Testis (tissue), 3 donors: ENCODE measurements around the gene ZNF444. TPM values are rescaled to one million over a fixed set of nuclear protein-coding genes. Genes with fewer than 3 reads are reported as not detected.

ENCODE experiments used
- DNase-seq: peaks from one replicate; pipeline ENCODE4 v3.0.0-alpha.2; 2019
- H3K27ac ChIP-seq, 2 donors: fragments of 200-600 bp; sonication (generic); one replicate each; pipeline ENCODE4 v1.5.1; 2019
- H3K27me3 ChIP-seq: fragments of 200-600 bp; sonication (generic); one replicate; pipeline ENCODE4 v1.5.1; 2019
- H3K36me3 ChIP-seq: fragments of 200-600 bp; sonication (generic); one replicate; pipeline ENCODE4 v1.5.1; 2017; ENCODE audit warnings: low read depth; ENCODE audit errors: missing control alignments
- H3K4me1 ChIP-seq: fragments of 200-600 bp; sonication (generic); one replicate; pipeline ENCODE4 v1.5.1; 2019
- H3K4me3 ChIP-seq, 2 donors: fragments of 200-600 bp; sonication (generic); one replicate each; pipeline ENCODE4 v1.5.1; 2017 to 2019
- H3K9me3 ChIP-seq: fragments of 200-600 bp; sonication (generic); one replicate; pipeline ENCODE4 v1.5.1; 2017
- CTCF ChIP-seq, 3 experiments: fragments of 450-650 bp in 2 of 3; fragments of 200-600 bp in 1 of 3; sonication (generic) in 1 of 3; IDR thresholded peaks; one replicate each; pipeline ENCODE4 v1.5.1; 2016 to 2019; ENCODE audit warnings: antibody characterized with exemption in 3 of 3, mild to moderate bottlenecking in 2 of 3, moderate library complexity in 1 of 3
- POLR2A ChIP-seq: fragments of 450-650 bp; IDR thresholded peaks from one replicate; pipeline ENCODE4 v1.6.1; 2017; ENCODE audit warnings: antibody characterized with exemption, mild to moderate bottlenecking, moderate library complexity
- WGBS, 2 donors: methylation state at CpG; one replicate each; pipeline ENCODE4 v1.1.5; 2018; 5-methylcytosine and 5-hydroxymethylcytosine counted together
- intact Hi-C: fragments of 100-400 bp; cut with DNase I; formaldehyde crosslinking; loops from one replicate; pipeline ENCODE4 v1.15.1; 2023; ENCODE audit warnings: low total_unique reads
- polyA plus RNA-seq: library from polyadenylated mRNA; stranded (reverse); fragments of 350-450 nt; fragmentation: Illumina TruSeq; extraction: RNeasy Lipid Tissue Mini Kit (QIAGEN cat#74804); gene quantifications from one replicate; pipeline ENCODE4 v1.2.3, GENCODE V29; 2014; ENCODE audit warnings: low read depth, low replicate concordance; ENCODE audit not compliant: insufficient read depth
- total RNA-seq, 2 donors: library from RNA; depleted of rRNA; stranded (reverse); fragments of >200 nt; gene quantifications; one replicate each; pipeline ENCODE4 v1.2.3, GENCODE V29; 2016

Gene ZNF444
- total and polyA plus RNA-seq, 3 donors from 2014 or later: 24.7 to 62.6 (median 59.2) TPM

- no peak for DNase-seq
- Histone ChIP-seq H3K4me3 (no peak overlapping the region), H3K36me3 (no peaks in the 10 kb centered on the region), H3K4me1 (peaks cover 57% of the 10 kb centered on the region), H3K27ac (no peak overlapping the region), H3K9me3 (no peaks in the 10 kb centered on the region), H3K27me3 (no peaks in the 10 kb centered on the region)
- 67 to 73% methylated on average over 2 to 9 of the region's 9 CpGs for WGBS, 2 donors
- TF ChIP-seq CTCF (IDR thresholded peaks at IDR 0.05) (no peak), POLR2A (no peak)
- intact Hi-C loops: no loop called here
Observed at GRCh38 chr19:56117889-56118288, 23.2 kb upstream of the ZNF444 start.

GRCh38 chr19:56118666-56119581, 22.2 kb upstream of the ZNF444 start:
- Histone ChIP-seq H3K27ac (peak overlapping the region; percentile 88 to 94), H3K9me3 (no peaks in the 10 kb centered on the region), H3K4me1 (peaks cover 49% of the 10 kb centered on the region), H3K27me3 (no peaks in the 10 kb centered on the region), H3K4me3 (peak overlapping the region in 1 of 2 donors; percentile 92), H3K36me3 (no peaks in the 10 kb centered on the region)
- TF ChIP-seq POLR2A (no peak), CTCF (IDR thresholded peaks at IDR 0.05) (no peak)
- DNase-seq: no peak
- intact Hi-C loops: no loop called here
- 20 to 31% methylated on average over 8 of the region's 8 CpGs for WGBS, 2 donors

DNA sequence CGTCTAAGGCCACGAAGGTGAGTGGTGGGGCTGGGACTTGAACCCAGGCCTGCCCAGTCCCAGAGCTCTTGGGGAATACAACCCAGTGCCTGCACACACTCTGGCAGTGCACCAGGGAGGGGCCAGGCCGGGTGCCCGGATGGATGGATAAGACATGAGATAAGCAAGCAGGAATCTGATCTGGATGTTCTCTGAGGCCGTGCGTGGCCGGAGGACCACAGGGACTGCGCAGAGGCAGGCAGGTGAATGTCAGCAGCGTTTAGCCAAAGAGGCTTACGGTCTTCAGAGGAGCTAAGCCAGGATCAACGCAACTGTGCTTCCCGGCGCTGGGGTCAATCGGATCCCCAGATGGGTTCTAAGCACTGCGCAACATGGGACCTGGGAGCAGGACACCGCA, 21.5 kb upstream of the ZNF444 start:
- 13 to 16% methylated on average over 11 to 15 of the region's 16 CpGs for WGBS, 2 donors
- TF ChIP-seq POLR2A: no peak
- no peak for TF ChIP-seq CTCF (IDR thresholded peaks at IDR 0.05)
- H3K27me3 ChIP-seq: no peaks in the 10 kb centered on the region
- intact Hi-C loops: no loop called here
- H3K27ac ChIP-seq: peak overlapping the region; percentile 88 to 94
- DNase-seq: no peak
- peaks cover 45% of the 10 kb centered on the region for H3K4me1 ChIP-seq
- no peaks in the 10 kb centered on the region for H3K36me3 ChIP-seq
- H3K4me3 ChIP-seq: peak overlapping the region in 1 of 2 donors; percentile 92
- H3K9me3 ChIP-seq: no peaks in the 10 kb centered on the region

DNA sequence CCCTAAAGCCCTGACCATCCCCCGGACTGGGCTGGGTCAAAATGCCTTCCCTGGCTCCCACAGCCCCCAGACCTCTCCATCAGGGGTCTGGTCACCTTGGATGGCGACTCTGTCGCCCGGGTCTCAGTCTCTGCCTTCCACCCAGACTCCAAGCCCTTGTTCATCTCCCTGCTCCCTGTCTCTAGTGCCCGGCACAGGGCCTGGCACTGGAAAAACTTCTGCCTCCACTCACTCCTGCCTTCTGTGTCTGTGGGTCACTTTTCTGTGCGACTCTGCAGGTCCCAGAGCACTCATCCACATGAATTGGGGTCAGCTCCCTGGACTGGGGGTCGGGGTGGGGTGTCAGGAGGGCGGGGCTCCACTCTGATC, 21.1 kb upstream of the ZNF444 start:
- Histone ChIP-seq H3K9me3 (no peaks in the 10 kb centered on the region), H3K27ac (peak overlapping the region; percentile 88 to 94), H3K4me3 (peak overlapping the region; percentile 83 to 92), H3K36me3 (no peaks in the 10 kb centered on the region), H3K4me1 (peaks cover 41% of the 10 kb centered on the region), H3K27me3 (no peaks in the 10 kb centered on the region)
- WGBS, 2 donors: 12 to 27% methylated on average over 4 to 8 of the region's 8 CpGs
- intact Hi-C loops: no loop called here
- DNase-seq: no peak
- no peak for TF ChIP-seq POLR2A
- no peak for TF ChIP-seq CTCF (IDR thresholded peaks at IDR 0.05)
